Astrocyte of the cerebellum (primary cell): ENCODE measurements around the gene ANKRD29.

ENCODE experiments used
- DNase-seq: peaks from one replicate; pipeline ENCODE4 v3.0.0-alpha.2; 2011; ENCODE audit warnings: low read depth
- H3K4me3 ChIP-seq: 2 replicates; pipeline ENCODE4 v1.5.1; 2011; ENCODE audit warnings: mild to moderate bottlenecking, low read depth, low read length, moderate library complexity
- in situ Hi-C: cut with HindIII; loops from 2 replicates; pipeline ENCODE4 v1.10.0; 2017; ENCODE audit warnings: low sequenced_read_pairs
- TF ChIP-seq, protein P1 (sequence below): IDR thresholded peaks from 2 replicates; pipeline ENCODE4 v1.5.1; 2012; ENCODE audit warnings: low read length, low read depth, moderate library complexity, mild to moderate bottlenecking; ENCODE audit errors: missing control alignments

The ANKRD29 gene

DNA sequence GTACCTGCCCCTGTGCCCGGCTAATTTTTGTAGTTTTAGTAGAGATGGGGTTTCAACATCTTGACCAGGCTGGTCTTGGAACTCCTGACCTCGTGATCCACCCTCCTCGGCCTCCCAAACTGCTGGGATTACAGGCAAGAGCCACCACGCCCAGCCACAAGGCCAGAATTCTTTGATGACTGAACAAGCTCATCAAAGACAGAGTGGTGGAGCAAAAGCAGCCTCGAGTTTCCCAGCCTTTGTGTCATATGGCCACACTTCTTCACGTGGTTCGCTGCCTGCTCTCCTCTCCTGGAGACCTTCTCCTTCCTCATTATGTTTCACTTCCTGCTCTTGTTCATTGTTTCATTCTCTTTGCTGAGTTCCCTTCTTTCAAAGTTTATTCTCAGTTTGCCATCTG lies 66.5 kb downstream of the ANKRD29 start:
- in situ Hi-C loops, result loop anchor here (10.0 kb wide), 1 partner anchor 61 kb away; no protein-coding TSS in a partner anchor
- H3K4me3 ChIP-seq, result no peak overlapping the region
- TF ChIP-seq, protein P1, sequence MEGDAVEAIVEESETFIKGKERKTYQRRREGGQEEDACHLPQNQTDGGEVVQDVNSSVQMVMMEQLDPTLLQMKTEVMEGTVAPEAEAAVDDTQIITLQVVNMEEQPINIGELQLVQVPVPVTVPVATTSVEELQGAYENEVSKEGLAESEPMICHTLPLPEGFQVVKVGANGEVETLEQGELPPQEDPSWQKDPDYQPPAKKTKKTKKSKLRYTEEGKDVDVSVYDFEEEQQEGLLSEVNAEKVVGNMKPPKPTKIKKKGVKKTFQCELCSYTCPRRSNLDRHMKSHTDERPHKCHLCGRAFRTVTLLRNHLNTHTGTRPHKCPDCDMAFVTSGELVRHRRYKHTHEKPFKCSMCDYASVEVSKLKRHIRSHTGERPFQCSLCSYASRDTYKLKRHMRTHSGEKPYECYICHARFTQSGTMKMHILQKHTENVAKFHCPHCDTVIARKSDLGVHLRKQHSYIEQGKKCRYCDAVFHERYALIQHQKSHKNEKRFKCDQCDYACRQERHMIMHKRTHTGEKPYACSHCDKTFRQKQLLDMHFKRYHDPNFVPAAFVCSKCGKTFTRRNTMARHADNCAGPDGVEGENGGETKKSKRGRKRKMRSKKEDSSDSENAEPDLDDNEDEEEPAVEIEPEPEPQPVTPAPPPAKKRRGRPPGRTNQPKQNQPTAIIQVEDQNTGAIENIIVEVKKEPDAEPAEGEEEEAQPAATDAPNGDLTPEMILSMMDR, result no peak
- no peak for DNase-seq

DNA sequence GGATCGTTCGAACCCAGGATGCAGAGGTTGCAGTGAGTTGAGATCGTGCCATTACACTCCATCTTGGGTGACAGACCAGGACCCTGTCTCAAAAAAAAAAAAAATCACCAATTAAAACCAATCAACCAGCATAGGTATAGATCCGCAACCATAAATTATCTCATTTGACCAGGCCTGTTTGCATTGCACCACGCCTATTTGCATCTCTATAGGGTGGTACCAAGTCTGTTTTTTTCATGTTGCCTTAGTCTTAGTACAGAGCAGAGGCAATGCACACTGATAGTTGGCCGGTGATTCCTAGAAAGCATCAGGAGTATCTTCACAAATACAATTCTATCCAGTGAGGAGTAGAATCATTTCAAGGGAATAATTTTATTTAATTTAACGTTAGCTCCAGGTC lies 67.1 kb downstream of the ANKRD29 start:
- TF ChIP-seq, protein P1, result no peak
- H3K4me3 ChIP-seq, result no peak overlapping the region
- in situ Hi-C loops, result loop anchor here (10.0 kb wide), 1 partner anchor 61 kb away; no protein-coding TSS in a partner anchor
- no peak for DNase-seq

GRCh38 chr18:23593720-23594119 lies 69.0 kb downstream of the ANKRD29 start:
- H3K4me3 ChIP-seq, result no peak overlapping the region
- in situ Hi-C loops, result loop anchor here (10.0 kb wide), 1 partner anchor 59 kb away; no protein-coding TSS in a partner anchor
- TF ChIP-seq, protein P1, result no peak
- DNase-seq, result no peak

DNA sequence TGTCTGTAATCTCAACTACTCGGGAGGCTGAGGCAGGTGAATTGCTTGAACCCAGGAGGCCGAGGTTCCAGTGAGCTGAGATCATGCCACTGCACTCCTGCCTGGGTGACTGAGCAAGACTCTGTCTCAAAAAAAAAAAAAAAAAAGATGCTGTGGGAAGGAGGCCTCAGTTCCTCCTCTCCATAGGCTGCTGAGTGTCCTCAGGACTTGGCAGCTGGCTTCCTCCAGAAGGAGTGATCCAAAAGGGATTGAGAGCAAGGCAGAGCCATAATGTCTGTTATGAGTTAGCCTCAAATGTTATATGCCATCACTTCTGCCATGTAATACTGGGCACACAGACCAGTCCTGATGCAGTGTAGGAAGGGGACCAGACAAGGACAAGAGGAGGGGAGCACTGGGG lies 69.8 kb downstream of the ANKRD29 start:
- H3K4me3 ChIP-seq, result no peak overlapping the region
- in situ Hi-C loops, result loop anchor here (10.0 kb wide), 1 partner anchor 58 kb away; no protein-coding TSS in a partner anchor
- DNase-seq, result no peak
- TF ChIP-seq, protein P1, result no peak

GRCh38 chr18:23591011-23591410 lies 71.7 kb downstream of the ANKRD29 start:
- DNase-seq, result no peak
- TF ChIP-seq, protein P1, result no peak
- no peak overlapping the region for H3K4me3 ChIP-seq
- in situ Hi-C loops, result loop anchor here (10.0 kb wide), 1 partner anchor 56 kb away; no protein-coding TSS in a partner anchor

GRCh38 chr18:23588836-23589560 lies 73.7 kb downstream of the ANKRD29 start:
- in situ Hi-C loops, result no loop called here
- TF ChIP-seq, protein P1, result no peak
- DNase-seq, result no peak
- H3K4me3 ChIP-seq, result no peak overlapping the region
